Activated CD8-positive, alpha-beta memory T cell treated with anti-CD3 and anti-CD28 coated beads for 24 hours (primary cell): ENCODE measurements around the gene TRPV6.

ENCODE experiments used
- DNase-seq: peaks from one replicate; pipeline ENCODE4 v3.0.0-alpha.2; 2020

The TRPV6 gene

GRCh38 chr7:142906643-142907042 is 21.1 kb upstream of the TRPV6 start:
- no peak for DNase-seq

- DNase-seq, result no peak
These were observed 20.2 kb upstream of the TRPV6 start for GRCh38 chr7:142905759-142906158.

GRCh38 chr7:142904128-142904527 is 18.6 kb upstream of the TRPV6 start:
- DNase-seq, result no peak

- DNase-seq, result no peak
These were observed 16.1 kb upstream of the TRPV6 start for GRCh38 chr7:142901426-142902259.

- DNase-seq, result no peak
These were observed 14.1 kb upstream of the TRPV6 start for GRCh38 chr7:142899661-142900060.

GRCh38 chr7:142898377-142899170 is 13.0 kb upstream of the TRPV6 start:
- peak; percentile 24 for DNase-seq

- peak; percentile 11 for DNase-seq
These were observed 12.1 kb upstream of the TRPV6 start for GRCh38 chr7:142897691-142898090.

- DNase-seq, result peak; percentile 13
These were observed 11.3 kb upstream of the TRPV6 start for GRCh38 chr7:142896741-142897379.

GRCh38 chr7:142896151-142896550 is 10.6 kb upstream of the TRPV6 start:
- peak; percentile 19 for DNase-seq

- no peak for DNase-seq
These were observed 9.5 kb upstream of the TRPV6 start for GRCh38 chr7:142894985-142895593.

- DNase-seq, result peak; percentile 32
These were observed 8.8 kb upstream of the TRPV6 start for GRCh38 chr7:142894112-142894984.

- DNase-seq, result no peak
These were observed 7.4 kb upstream of the TRPV6 start for GRCh38 chr7:142892951-142893350.

- peak; percentile 24 for DNase-seq
These were observed 6.0 kb upstream of the TRPV6 start for GRCh38 chr7:142891490-142892082.

GRCh38 chr7:142890874-142891485 is 5.4 kb upstream of the TRPV6 start:
- peak; percentile 7 for DNase-seq

GRCh38 chr7:142889816-142890215 is 4.3 kb upstream of the TRPV6 start:
- no peak for DNase-seq

GRCh38 chr7:142887282-142888015 is 1.9 kb upstream of the TRPV6 start:
- no peak for DNase-seq

- DNase-seq, result no peak
These were observed 1.3 kb upstream of the TRPV6 start for GRCh38 chr7:142886866-142887265.

- DNase-seq, result no peak
These were observed 1.3 kb downstream of the TRPV6 start for GRCh38 chr7:142884286-142884640.

GRCh38 chr7:142883571-142884285 is 1.8 kb downstream of the TRPV6 start:
- DNase-seq, result no peak

- DNase-seq, result peak; percentile 30
These were observed 2.4 kb downstream of the TRPV6 start for GRCh38 chr7:142883145-142883544.
